Endothelial cell of umbilical vein (primary cell): Measurements from ENCODE around the gene PDPK1. TPM values are rescaled to one million over a fixed set of nuclear protein-coding genes. Genes with fewer than 3 reads are reported as not detected.

Experiments used
- BruUV-seq: library from RNA; stranded (reverse); fragments of 400-500 nt; replicated peaks from 2 replicates; lab custom pipeline; 2021; lab: Mats Ljungman, UMichigan
- CTCF ChIA-PET: fragments of 300-600, 350-600 bp; sonication (Branson Sonifier 250); formaldehyde crosslinking; loops from one replicate; lab custom pipeline; 2021; ENCODE audit warnings: antibody characterized with exemption, inconsistent platforms; lab: Charles Lee
- POLR2A ChIA-PET: fragments of 300-600, 350-600 bp; sonication (Branson Sonifier 250); formaldehyde crosslinking; loops from one replicate; lab custom pipeline; 2021; ENCODE audit warnings: antibody characterized with exemption, inconsistent platforms; lab: Charles Lee
- DNase-seq: peaks from one replicate; pipeline ENCODE4 v3.0.0-alpha.2; 2011; ENCODE audit warnings: low read depth, low spot score
- FAIRE-seq: peaks from 2 replicates; lab custom pipeline; 2011; peaks lifted over from hg19 to GRCh38; lab: Jason Lieb, UNC
- H2AFZ ChIP-seq: 2 replicates; pipeline ENCODE4 v1.6.0; 2012; ENCODE audit warnings: low read depth, low read length, control low read depth, inconsistent platforms
- H3K27ac ChIP-seq: 2 replicates; pipeline ENCODE4 v1.5.1; 2011; ENCODE audit warnings: low read depth, mild to moderate bottlenecking, control low read depth, low read length, moderate library complexity; ENCODE audit not compliant: insufficient read depth
- H3K27me3 ChIP-seq, 2 experiments: 2 replicates each; pipeline versions ENCODE4 v1.6.0 to v1.6.1; 2011; ENCODE audit warnings: low read length in 2 of 2, mixed read lengths in 1 of 2; ENCODE audit not compliant: control insufficient read depth in 2 of 2, insufficient read depth in 2 of 2
- H3K36me3 ChIP-seq, 2 experiments: 2 replicates in 1 of 2; 3 replicates in 1 of 2; pipeline ENCODE4 v1.5.1; 2011; ENCODE audit warnings: low read length in 2 of 2, mild to moderate bottlenecking in 1 of 2, moderate library complexity in 1 of 2; ENCODE audit not compliant: control insufficient read depth in 2 of 2, insufficient read depth in 2 of 2; ENCODE audit errors: extremely low read depth in 1 of 2
- H3K4me1 ChIP-seq: 3 replicates; pipeline ENCODE4 v1.5.1; 2011; ENCODE audit warnings: mild to moderate bottlenecking, low read length; ENCODE audit not compliant: control insufficient read depth, insufficient read depth; ENCODE audit errors: extremely low read depth
- H3K4me2 ChIP-seq: 2 replicates; pipeline ENCODE4 v1.6.1; 2011; ENCODE audit warnings: low read length, control low read depth, mixed read lengths; ENCODE audit not compliant: insufficient read depth
- H3K4me3 ChIP-seq, 3 experiments: fragments of 200-600 bp in 1 of 3; sonication (generic), shearing (Covaris generic) in 1 of 3; replicated peaks in 1 of 3; 2 replicates each; pipeline ENCODE4 v1.5.1; 2011 to 2016; ENCODE audit warnings: control low read depth in 3 of 3, low read length in 3 of 3, mild to moderate bottlenecking in 2 of 3, inconsistent platforms in 1 of 3, low read depth in 1 of 3, moderate library complexity in 1 of 3; ENCODE audit not compliant: insufficient read depth in 1 of 3
- H3K79me2 ChIP-seq: 2 replicates; pipeline ENCODE4 v1.6.0; 2012; ENCODE audit warnings: low read length, inconsistent platforms; ENCODE audit not compliant: control insufficient read depth, insufficient read depth
- H3K9ac ChIP-seq: replicated peaks from 2 replicates; pipeline ENCODE3; 2011; ENCODE audit warnings: low read length, control low read depth; ENCODE audit not compliant: insufficient read depth; ENCODE audit errors: extremely low read depth
- H3K9me1 ChIP-seq: replicated peaks from 3 replicates; pipeline ENCODE4 v1.6.0; 2011; ENCODE audit warnings: mild to moderate bottlenecking, low read length; ENCODE audit not compliant: control insufficient read depth, insufficient read depth; ENCODE audit errors: extremely low read depth
- H3K9me3 ChIP-seq: replicated peaks from 2 replicates; pipeline ENCODE4 v1.5.1; 2012; ENCODE audit warnings: low read length, inconsistent platforms; ENCODE audit not compliant: control insufficient read depth, insufficient read depth
- H4K20me1 ChIP-seq: replicated peaks from 2 replicates; pipeline ENCODE3; 2011; ENCODE audit warnings: mild to moderate bottlenecking, low read length; ENCODE audit not compliant: control insufficient read depth, insufficient read depth; ENCODE audit errors: extremely low read depth
- EZH2 ChIP-seq: IDR thresholded peaks from 2 replicates; pipeline ENCODE4 v1.6.1; 2012; ENCODE audit warnings: borderline replicate concordance, low read depth, mild to moderate bottlenecking, moderate library complexity, low read length, inconsistent platforms; ENCODE audit not compliant: severe bottlenecking
- FOS ChIP-seq: IDR thresholded peaks from 2 replicates; pipeline ENCODE4 v1.6.1; 2011; ENCODE audit warnings: mild to moderate bottlenecking, low read length, moderate library complexity, borderline replicate concordance; ENCODE audit not compliant: insufficient read depth
- GATA2 ChIP-seq: IDR thresholded peaks from 2 replicates; pipeline ENCODE4 v1.7.0; 2011; ENCODE audit warnings: low read depth, mild to moderate bottlenecking, moderate library complexity, mixed read lengths, low read length; ENCODE audit not compliant: insufficient read length, insufficient read depth
- JUN ChIP-seq: IDR thresholded peaks from 2 replicates; pipeline ENCODE4 v1.6.1; 2011; ENCODE audit warnings: borderline replicate concordance, low read depth; ENCODE audit not compliant: insufficient read length, insufficient read depth
- MYC ChIP-seq: IDR thresholded peaks from one replicate; pipeline ENCODE4 v1.6.1; 2011; ENCODE audit warnings: mild to moderate bottlenecking, low read depth, low read length
- POLR2A ChIP-seq: IDR thresholded peaks from 2 replicates; pipeline ENCODE4 v1.6.1; 2012; ENCODE audit warnings: low read depth, mild to moderate bottlenecking, control low read depth, low read length
- POLR2AphosphoS5 ChIP-seq: IDR thresholded peaks from 2 replicates; pipeline ENCODE4 v1.6.1; 2012; ENCODE audit warnings: low read depth, mild to moderate bottlenecking, control low read depth, low read length, moderate library complexity; ENCODE audit not compliant: insufficient read depth
- dilution Hi-C: fragments of 300-500 bp; cut with MboI; formaldehyde crosslinking; loops from one replicate; pipeline ENCODE4 v1.15.0; 2019; ENCODE audit warnings: low sequenced_read_pairs; ENCODE audit not compliant: extremely low pct_ligation_motif_present
- intact Hi-C: fragments of 100-400 bp; cut with micrococcal nuclease; formaldehyde crosslinking; loops from one replicate; pipeline ENCODE4 v1.10.0; 2022
- polyA plus RNA-seq, 4 experiments: library from polyadenylated mRNA; depleted of rRNA in 3 of 4; stranded (reverse) in 3 of 4; unstranded in 1 of 4; fragments of >200 nt; gene quantifications; 2 replicates each; pipeline versions ENCODE4 v1.2.1 to v1.2.3, GENCODE V29; 2011 to 2012; ENCODE audit warnings: missing spikeins in 1 of 4
- total RNA-seq: library from RNA; stranded (reverse); gene quantifications from 2 replicates; pipeline ENCODE4 v1.2.3, GENCODE V29; 2021
- TF ChIP-seq, protein P1 (sequence below): IDR thresholded peaks from 2 replicates; pipeline ENCODE4 v1.6.1; 2011; ENCODE audit not compliant: insufficient read depth, insufficient read length
- TF ChIP-seq, protein P2 (sequence below), 2 donors: IDR thresholded peaks; 1 replicate in 1 of 2; 2 replicates in 1 of 2; pipeline ENCODE4 v1.5.1; 2011; ENCODE audit warnings: low read length in 2 of 2, mild to moderate bottlenecking in 2 of 2, moderate library complexity in 2 of 2, control low read depth in 1 of 2, inconsistent platforms in 1 of 2, low read depth in 1 of 2; ENCODE audit not compliant: insufficient read depth in 1 of 2; ENCODE audit errors: extremely low read depth in 1 of 2

Gene PDPK1
- total and polyA plus RNA-seq, 2 donors (not counting 3 experiments of a cell fraction or from before 2014, with no cell fraction given): 22.4 to 37.3 TPM

DNA sequence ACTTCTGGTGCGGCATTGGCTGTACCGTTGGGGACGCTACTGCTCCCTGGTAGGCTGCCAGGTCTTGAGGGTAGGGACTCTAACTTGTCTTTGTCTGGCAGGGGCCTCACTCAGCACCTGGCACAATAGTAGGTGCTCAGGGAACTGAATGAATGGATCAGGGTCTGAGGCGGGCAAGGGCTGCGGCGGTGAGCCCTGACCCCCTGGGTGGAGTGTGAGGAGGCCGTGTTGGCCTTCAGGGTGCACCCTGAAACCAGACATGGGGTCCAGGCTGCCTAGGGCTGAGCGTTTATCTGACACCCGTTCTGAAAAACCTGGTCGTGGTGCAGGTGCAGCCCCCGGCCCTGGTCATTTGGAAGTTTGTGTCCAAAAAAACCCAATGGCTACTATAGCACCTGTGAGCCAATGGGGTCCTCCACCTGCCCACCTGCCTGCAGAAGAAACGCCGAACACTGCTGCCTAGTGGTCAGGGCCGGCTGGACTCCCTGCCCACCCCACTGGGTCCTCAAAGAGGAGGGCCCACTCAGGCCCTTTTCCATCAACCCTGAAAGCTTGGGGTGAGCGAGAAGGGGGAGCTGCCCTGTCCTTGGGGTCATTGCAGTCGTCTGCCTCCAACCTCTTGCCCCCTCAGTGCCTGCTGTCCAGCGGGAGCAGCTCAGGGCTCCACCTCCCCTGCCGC is 29.0 kb upstream of the PDPK1 start:
- DNase-seq (no peak), FAIRE-seq (no peak)
- H3K36me3 ChIP-seq: no peaks in the 10 kb centered on the region
- no peaks in the 10 kb centered on the region for H3K9me3 ChIP-seq
- no peak for TF ChIP-seq FOS
- no peak for TF ChIP-seq EZH2
- TF ChIP-seq GATA2: no peak
- TF ChIP-seq, protein P1, sequence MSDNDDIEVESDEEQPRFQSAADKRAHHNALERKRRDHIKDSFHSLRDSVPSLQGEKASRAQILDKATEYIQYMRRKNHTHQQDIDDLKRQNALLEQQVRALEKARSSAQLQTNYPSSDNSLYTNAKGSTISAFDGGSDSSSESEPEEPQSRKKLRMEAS: no peak
- TF ChIP-seq, protein P2, sequence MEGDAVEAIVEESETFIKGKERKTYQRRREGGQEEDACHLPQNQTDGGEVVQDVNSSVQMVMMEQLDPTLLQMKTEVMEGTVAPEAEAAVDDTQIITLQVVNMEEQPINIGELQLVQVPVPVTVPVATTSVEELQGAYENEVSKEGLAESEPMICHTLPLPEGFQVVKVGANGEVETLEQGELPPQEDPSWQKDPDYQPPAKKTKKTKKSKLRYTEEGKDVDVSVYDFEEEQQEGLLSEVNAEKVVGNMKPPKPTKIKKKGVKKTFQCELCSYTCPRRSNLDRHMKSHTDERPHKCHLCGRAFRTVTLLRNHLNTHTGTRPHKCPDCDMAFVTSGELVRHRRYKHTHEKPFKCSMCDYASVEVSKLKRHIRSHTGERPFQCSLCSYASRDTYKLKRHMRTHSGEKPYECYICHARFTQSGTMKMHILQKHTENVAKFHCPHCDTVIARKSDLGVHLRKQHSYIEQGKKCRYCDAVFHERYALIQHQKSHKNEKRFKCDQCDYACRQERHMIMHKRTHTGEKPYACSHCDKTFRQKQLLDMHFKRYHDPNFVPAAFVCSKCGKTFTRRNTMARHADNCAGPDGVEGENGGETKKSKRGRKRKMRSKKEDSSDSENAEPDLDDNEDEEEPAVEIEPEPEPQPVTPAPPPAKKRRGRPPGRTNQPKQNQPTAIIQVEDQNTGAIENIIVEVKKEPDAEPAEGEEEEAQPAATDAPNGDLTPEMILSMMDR (IDR thresholded peaks at IDR 0.05; ENCODE audit: extremely low read depth in 1 of 2, insufficient read depth in 1 of 2, low read depth in 1 of 2, low read length in 2 of 2): no peak
- TF ChIP-seq JUN: no peak
- TF ChIP-seq POLR2AphosphoS5: no peak
- TF ChIP-seq POLR2A: no peak
- TF ChIP-seq MYC: no peak
- H3K9me1 ChIP-seq: no peaks in the 10 kb centered on the region
- no peak overlapping the region for H2AFZ ChIP-seq
- no peaks in the 10 kb centered on the region for H3K27me3 ChIP-seq
- peaks cover under 1% of the 10 kb centered on the region for H3K79me2 ChIP-seq
- no peak overlapping the region for H3K4me2 ChIP-seq
- dilution Hi-C loops (no loop called here), intact Hi-C loops (no loop called here)
- no TSS peak for BruUV-seq
- no peaks in the 10 kb centered on the region for H3K4me1 ChIP-seq
- H3K27ac ChIP-seq: no peak overlapping the region
- H4K20me1 ChIP-seq: no peaks in the 10 kb centered on the region
- POLR2A ChIA-PET: no interaction called here
- CTCF ChIA-PET: no interaction called here
- H3K9ac ChIP-seq: no peak overlapping the region
- no peak overlapping the region for H3K4me3 ChIP-seq
